HepG2 (cell line): Measurements from ENCODE around the gene CHKB. TPM values are rescaled to one million over a fixed set of nuclear protein-coding genes. Genes with fewer than 3 reads are reported as not detected.

Experiments used
- CEBPG ChIP-seq: IDR thresholded peaks from 2 replicates; pipeline ENCODE4 v1.6.1; 2016
- FOSL1 ChIP-seq: sonication (generic); formaldehyde crosslinking; IDR thresholded peaks from 2 replicates; pipeline ENCODE4 v1.9.0; 2021; ENCODE audit warnings: missing genetic modification reagents, borderline replicate concordance
- KAT7 ChIP-seq: IDR thresholded peaks from 2 replicates; pipeline ENCODE4 v1.6.1; 2018; ENCODE audit warnings: borderline replicate concordance, missing compliant biosample characterization
- PHF5A ChIP-seq: IDR thresholded peaks from one replicate; pipeline ENCODE4 v1.6.1; 2018; ENCODE audit warnings: low read depth, missing genetic modification reagents; ENCODE audit not compliant: unreplicated experiment
- PTBP1 ChIP-seq: fragments of 200-400 bp; formaldehyde crosslinking; IDR thresholded peaks from 2 replicates; pipeline ENCODE4 v1.6.1; 2018; ENCODE audit warnings: low read length, low read depth; ENCODE audit not compliant: poor library complexity, severe bottlenecking
- ZNF564 ChIP-seq: sonication (generic); formaldehyde crosslinking; IDR thresholded peaks from 2 replicates; pipeline ENCODE4 v1.8.1; 2023; ENCODE audit warnings: mild to moderate bottlenecking, missing genetic modification reagents
- ZNF724P ChIP-seq: sonication (generic); formaldehyde crosslinking; IDR thresholded peaks from 2 replicates; pipeline ENCODE4 v1.8.0; 2022; ENCODE audit warnings: missing genetic modification reagents, borderline replicate concordance
- ZNF775 ChIP-seq: sonication (generic); formaldehyde crosslinking; IDR thresholded peaks from 2 replicates; pipeline ENCODE4 v1.4.0; 2020; ENCODE audit warnings: missing genetic modification reagents, mild to moderate bottlenecking, moderate library complexity, borderline replicate concordance
- polyA plus RNA-seq, 8 experiments: library from polyadenylated mRNA; depleted of rRNA in 3 of 8; stranded (reverse) in 7 of 8; unstranded in 1 of 8; fragments of >200 nt; fragmentation: Illumina TruSeq in 4 of 8; extraction: Trizol in 4 of 8; gene quantifications; 2 replicates each; pipeline versions ENCODE4 v1.2.1 to v1.2.3, GENCODE V29; 2011 to 2016; ENCODE audit warnings: low read depth in 4 of 8, missing spikeins in 1 of 8, mixed read lengths in 1 of 8; ENCODE audit not compliant: insufficient read depth in 1 of 8
- total RNA-seq, 5 experiments: library from RNA; depleted of rRNA; stranded (reverse); fragments of >200 nt; fragmentation: Illumina TruSeq; extraction: Trizol; gene quantifications; 2 replicates each; pipeline ENCODE4 v1.2.3, GENCODE V29; 2016; ENCODE audit warnings: low read depth in 1 of 5
- TF ChIP-seq, protein P1 (sequence below): sonication (generic); formaldehyde crosslinking; conservative IDR thresholded peaks from 2 replicates; pipeline ENCODE4 v1.4.0; 2020; ENCODE audit warnings: missing genetic modification reagents
- TF ChIP-seq, protein P2 (sequence below), 2 experiments: fragments of 450-650 bp in 1 of 2; sonication (generic) in 1 of 2; formaldehyde crosslinking; IDR thresholded peaks; 2 replicates each; pipeline versions ENCODE4 v1.5.0 to v1.8.0; 2020 to 2022; ENCODE audit warnings: mild to moderate bottlenecking in 1 of 2, missing genetic modification reagents in 1 of 2
- TF ChIP-seq, protein P3 (sequence below): sonication (generic); formaldehyde crosslinking; IDR thresholded peaks from 2 replicates; pipeline ENCODE4 v1.5.0; 2020; ENCODE audit warnings: mild to moderate bottlenecking, missing genetic modification reagents, borderline replicate concordance
- TF ChIP-seq, protein P4 (sequence below), 2 experiments: sonication (generic) in 1 of 2; formaldehyde crosslinking in 1 of 2; IDR thresholded peaks; 2 replicates each; pipeline versions ENCODE4 v1.4.0 to v1.6.1; 2016 to 2020; ENCODE audit warnings: borderline replicate concordance in 1 of 2, low read depth in 1 of 2, mild to moderate bottlenecking in 1 of 2, missing genetic modification reagents in 1 of 2
- TF ChIP-seq, protein P5 (sequence below), 2 experiments: sonication (generic) in 1 of 2; formaldehyde crosslinking in 1 of 2; IDR thresholded peaks; 2 replicates each; pipeline versions ENCODE4 v1.4.0 to v1.6.1; 2018 to 2020; ENCODE audit warnings: missing genetic modification reagents in 2 of 2, borderline replicate concordance in 1 of 2, low read depth in 1 of 2, mild to moderate bottlenecking in 1 of 2, missing biosample characterization in 1 of 2

CHKB gene
- total and polyA plus RNA-seq, 2 of the 13 experiments (the other 11 are each of a cell fraction or from before 2014, with no cell fraction given), result 24.5 to 42.7 TPM

DNA sequence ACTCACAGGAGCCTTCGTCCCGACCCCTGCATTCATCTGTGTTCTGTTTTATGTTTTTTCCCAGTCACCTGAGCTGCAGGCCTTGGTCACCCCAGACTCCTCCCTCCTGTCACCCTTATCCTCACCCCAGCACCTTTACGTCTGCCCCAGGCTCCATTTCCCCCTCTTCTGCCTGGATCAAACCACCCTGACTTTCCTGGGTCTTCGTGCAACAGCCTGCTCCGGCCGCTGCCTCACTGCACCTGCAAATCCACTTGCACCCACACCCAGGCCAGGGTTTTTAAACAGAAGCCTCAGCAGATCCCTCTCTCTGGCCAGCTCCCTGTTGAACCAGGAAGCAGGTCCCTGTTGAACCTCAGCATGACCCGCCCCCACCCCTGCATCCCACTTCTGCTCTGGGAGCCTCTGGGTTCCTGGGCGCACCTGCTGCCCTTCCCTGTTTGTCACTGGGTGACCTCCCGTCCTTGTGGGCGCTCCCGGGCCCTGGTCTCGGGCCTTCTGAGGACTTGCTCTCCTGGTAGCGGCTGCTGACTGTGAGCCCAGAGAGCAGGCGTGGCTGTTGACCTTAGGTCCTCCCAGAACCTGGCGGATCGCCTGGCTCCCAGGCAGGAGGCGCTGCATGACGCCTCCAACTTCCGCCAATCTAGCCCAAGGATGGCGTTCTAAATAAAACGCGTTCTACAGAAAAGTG, 30.8 kb upstream of the CHKB start (continued):
- TF ChIP-seq, protein P1, sequence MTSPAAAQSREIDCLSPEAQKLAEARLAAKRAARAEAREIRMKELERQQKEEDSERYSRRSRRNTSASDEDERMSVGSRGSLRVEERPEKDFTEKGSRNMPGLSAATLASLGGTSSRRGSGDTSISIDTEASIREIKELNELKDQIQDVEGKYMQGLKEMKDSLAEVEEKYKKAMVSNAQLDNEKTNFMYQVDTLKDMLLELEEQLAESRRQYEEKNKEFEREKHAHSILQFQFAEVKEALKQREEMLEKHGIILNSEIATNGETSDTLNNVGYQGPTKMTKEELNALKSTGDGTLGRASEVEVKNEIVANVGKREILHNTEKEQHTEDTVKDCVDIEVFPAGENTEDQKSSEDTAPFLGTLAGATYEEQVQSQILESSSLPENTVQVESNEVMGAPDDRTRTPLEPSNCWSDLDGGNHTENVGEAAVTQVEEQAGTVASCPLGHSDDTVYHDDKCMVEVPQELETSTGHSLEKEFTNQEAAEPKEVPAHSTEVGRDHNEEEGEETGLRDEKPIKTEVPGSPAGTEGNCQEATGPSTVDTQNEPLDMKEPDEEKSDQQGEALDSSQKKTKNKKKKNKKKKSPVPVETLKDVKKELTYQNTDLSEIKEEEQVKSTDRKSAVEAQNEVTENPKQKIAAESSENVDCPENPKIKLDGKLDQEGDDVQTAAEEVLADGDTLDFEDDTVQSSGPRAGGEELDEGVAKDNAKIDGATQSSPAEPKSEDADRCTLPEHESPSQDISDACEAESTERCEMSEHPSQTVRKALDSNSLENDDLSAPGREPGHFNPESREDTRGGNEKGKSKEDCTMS (CRISPR knock-in tag), result no peak
- TF ChIP-seq PTBP1 (no peak), PHF5A (CRISPR knock-in tag) (no peak), ZNF724P (CRISPR knock-in tag) (no peak), ZNF564 (peak; percentile 92; the same call in 1 of the 2 replicates), ZNF775 (CRISPR knock-in tag) (no peak), CEBPG (CRISPR knock-in tag) (no peak), FOSL1 (CRISPR knock-in tag) (no peak), KAT7 (CRISPR knock-in tag) (no peak)
- TF ChIP-seq, protein P2, sequence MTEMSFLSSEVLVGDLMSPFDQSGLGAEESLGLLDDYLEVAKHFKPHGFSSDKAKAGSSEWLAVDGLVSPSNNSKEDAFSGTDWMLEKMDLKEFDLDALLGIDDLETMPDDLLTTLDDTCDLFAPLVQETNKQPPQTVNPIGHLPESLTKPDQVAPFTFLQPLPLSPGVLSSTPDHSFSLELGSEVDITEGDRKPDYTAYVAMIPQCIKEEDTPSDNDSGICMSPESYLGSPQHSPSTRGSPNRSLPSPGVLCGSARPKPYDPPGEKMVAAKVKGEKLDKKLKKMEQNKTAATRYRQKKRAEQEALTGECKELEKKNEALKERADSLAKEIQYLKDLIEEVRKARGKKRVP (CRISPR knock-in tag; IDR thresholded peaks at IDR 0.05), result no peak
- TF ChIP-seq, protein P3, sequence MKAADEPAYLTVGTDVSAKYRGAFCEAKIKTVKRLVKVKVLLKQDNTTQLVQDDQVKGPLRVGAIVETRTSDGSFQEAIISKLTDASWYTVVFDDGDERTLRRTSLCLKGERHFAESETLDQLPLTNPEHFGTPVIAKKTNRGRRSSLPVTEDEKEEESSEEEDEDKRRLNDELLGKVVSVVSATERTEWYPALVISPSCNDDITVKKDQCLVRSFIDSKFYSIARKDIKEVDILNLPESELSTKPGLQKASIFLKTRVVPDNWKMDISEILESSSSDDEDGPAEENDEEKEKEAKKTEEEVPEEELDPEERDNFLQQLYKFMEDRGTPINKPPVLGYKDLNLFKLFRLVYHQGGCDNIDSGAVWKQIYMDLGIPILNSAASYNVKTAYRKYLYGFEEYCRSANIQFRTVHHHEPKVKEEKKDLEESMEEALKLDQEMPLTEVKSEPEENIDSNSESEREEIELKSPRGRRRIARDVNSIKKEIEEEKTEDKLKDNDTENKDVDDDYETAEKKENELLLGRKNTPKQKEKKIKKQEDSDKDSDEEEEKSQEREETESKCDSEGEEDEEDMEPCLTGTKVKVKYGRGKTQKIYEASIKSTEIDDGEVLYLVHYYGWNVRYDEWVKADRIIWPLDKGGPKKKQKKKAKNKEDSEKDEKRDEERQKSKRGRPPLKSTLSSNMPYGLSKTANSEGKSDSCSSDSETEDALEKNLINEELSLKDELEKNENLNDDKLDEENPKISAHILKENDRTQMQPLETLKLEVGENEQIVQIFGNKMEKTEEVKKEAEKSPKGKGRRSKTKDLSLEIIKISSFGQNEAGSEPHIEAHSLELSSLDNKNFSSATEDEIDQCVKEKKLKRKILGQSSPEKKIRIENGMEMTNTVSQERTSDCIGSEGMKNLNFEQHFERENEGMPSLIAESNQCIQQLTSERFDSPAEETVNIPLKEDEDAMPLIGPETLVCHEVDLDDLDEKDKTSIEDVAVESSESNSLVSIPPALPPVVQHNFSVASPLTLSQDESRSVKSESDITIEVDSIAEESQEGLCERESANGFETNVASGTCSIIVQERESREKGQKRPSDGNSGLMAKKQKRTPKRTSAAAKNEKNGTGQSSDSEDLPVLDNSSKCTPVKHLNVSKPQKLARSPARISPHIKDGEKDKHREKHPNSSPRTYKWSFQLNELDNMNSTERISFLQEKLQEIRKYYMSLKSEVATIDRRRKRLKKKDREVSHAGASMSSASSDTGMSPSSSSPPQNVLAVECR (CRISPR knock-in tag), result peak; percentile 43; the same call in 1 of the 2 replicates
- TF ChIP-seq, protein P4, sequence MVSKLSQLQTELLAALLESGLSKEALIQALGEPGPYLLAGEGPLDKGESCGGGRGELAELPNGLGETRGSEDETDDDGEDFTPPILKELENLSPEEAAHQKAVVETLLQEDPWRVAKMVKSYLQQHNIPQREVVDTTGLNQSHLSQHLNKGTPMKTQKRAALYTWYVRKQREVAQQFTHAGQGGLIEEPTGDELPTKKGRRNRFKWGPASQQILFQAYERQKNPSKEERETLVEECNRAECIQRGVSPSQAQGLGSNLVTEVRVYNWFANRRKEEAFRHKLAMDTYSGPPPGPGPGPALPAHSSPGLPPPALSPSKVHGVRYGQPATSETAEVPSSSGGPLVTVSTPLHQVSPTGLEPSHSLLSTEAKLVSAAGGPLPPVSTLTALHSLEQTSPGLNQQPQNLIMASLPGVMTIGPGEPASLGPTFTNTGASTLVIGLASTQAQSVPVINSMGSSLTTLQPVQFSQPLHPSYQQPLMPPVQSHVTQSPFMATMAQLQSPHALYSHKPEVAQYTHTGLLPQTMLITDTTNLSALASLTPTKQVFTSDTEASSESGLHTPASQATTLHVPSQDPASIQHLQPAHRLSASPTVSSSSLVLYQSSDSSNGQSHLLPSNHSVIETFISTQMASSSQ (IDR thresholded peaks at IDR 0.05; ENCODE audit: low read depth), result no peak
- TF ChIP-seq, protein P4 (CRISPR knock-in tag; IDR thresholded peaks at IDR 0.05; ENCODE audit: borderline replicate concordance), result no peak
- TF ChIP-seq, protein P5, sequence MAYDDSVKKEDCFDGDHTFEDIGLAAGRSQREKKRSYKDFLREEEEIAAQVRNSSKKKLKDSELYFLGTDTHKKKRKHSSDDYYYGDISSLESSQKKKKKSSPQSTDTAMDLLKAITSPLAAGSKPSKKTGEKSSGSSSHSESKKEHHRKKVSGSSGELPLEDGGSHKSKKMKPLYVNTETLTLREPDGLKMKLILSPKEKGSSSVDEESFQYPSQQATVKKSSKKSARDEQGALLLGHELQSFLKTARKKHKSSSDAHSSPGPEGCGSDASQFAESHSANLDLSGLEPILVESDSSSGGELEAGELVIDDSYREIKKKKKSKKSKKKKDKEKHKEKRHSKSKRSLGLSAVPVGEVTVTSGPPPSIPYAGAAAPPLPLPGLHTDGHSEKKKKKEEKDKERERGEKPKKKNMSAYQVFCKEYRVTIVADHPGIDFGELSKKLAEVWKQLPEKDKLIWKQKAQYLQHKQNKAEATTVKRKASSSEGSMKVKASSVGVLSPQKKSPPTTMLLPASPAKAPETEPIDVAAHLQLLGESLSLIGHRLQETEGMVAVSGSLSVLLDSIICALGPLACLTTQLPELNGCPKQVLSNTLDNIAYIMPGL (CRISPR knock-in tag; IDR thresholded peaks at IDR 0.05; ENCODE audit: borderline replicate concordance in 1 of 2, low read depth in 1 of 2), result peak; percentile 67 to 70; a peak in 2 of 4 replicates
